OCI-M1 (cell line): Measurements from ENCODE around the gene REG3A.

Experiments used
- DNase-seq: peaks from one replicate; lab custom pipeline; 2025; lab: John Stamatoyannopoulos, UW

The REG3A gene

GRCh38 chr2:79120194-79120713 lies 39.3 kb downstream of the REG3A start, which contains the start of gene REG1A:
REG1A (plus strand) TSS chr2:79120488; CDS start chr2:79120862, 374 bp downstream.
- DNase-seq = no peak

GRCh38 chr2:79116997-79117928 lies 42.3 kb downstream of the REG3A start:
- no peak for DNase-seq

GRCh38 chr2:79114797-79115494 lies 44.6 kb downstream of the REG3A start:
- no peak for DNase-seq

- no peak for DNase-seq
Observed at GRCh38 chr2:79112269-79112668, 47.3 kb downstream of the REG3A start.
